ENCODE data around the gene CEP112. TPM values are rescaled to one million over a fixed set of nuclear protein-coding genes. Genes with fewer than 3 reads are reported as not detected.

The CEP112 gene
- total and polyA plus RNA-seq, 2 donors (not counting 3 experiments of a cell fraction or from before 2014, with no cell fraction given): 1.5 to 25.3 TPM

DNA sequence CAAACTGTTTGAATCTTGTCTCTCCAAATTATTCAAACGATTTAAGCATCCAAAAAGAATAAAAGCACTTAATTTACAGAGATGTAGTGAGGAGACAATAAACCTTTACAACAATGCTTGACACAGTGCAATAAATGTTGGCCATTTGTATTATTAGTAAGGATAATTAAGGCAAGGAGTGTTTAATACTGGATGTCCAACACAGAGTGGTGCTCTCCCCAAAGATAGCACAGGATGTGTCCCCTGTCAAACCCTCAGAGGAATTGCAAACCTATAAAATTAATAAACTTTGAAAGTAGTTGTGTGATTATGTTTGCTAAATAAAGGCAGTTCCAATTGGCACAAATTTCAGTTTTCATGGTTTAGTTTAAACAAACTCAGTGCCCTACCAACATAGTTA is 377.5 kb downstream of the CEP112 start:
- dilution Hi-C loops (cut with MboI; ENCODE audit: extremely low pct_ligation_motif_present, low sequenced_read_pairs): no loop called here

DNA sequence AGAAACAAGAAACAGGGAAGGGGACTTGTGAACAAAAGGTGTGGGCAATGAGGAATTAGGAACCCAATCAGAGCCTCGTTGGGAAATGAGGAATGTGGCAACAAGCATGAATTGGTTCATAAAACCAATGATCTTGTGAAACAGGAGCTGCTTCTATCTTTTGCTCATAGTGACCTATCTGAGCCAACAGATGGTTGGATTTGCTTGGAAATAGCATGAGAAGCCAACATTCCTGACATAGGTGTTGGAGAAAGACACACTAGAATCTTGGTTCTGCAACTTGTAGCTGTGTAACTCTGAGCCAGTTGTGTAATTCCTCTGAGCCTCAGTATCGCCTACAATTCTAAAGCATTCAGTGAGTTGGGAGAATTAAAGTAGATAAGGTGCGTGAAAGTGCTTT is 378.6 kb downstream of the CEP112 start:
- ChIA-PET CTCF (interaction anchor here (0.6 to 1.5 kb wide), 3 partner anchors 11 to 290 kb away, joined by 4 read pairs; no protein-coding TSS in a partner anchor), POLR2A (no interaction called here)
- H3K9me3 ChIP-seq (replicated peaks; ENCODE audit: control insufficient read depth, insufficient read depth, low read length): peaks cover 2% of the 10 kb centered on the region
- no TSS peak for BruUV-seq (replicated peaks)
- FAIRE-seq (no peak), DNase-seq (ENCODE audit: low read depth, low spot score) (no peak)
- peaks cover 5% of the 10 kb centered on the region for H3K4me1 ChIP-seq (ENCODE audit: control insufficient read depth, extremely low read depth, insufficient read depth, low read length)
- dilution Hi-C loops (cut with MboI; ENCODE audit: extremely low pct_ligation_motif_present, low sequenced_read_pairs): no loop called here
- no peak overlapping the region for H3K27ac ChIP-seq (ENCODE audit: insufficient read depth, low read depth, low read length)
- no peaks in the 10 kb centered on the region for H3K9me1 ChIP-seq (replicated peaks; ENCODE audit: control insufficient read depth, extremely low read depth, insufficient read depth, low read length)
- no peak overlapping the region for H3K4me3 ChIP-seq (replicated peaks in 1 of 3; ENCODE audit: insufficient read depth in 1 of 3, low read depth in 1 of 3, low read length in 3 of 3)
- TF ChIP-seq POLR2A (IDR thresholded peaks at IDR 0.05; ENCODE audit: low read depth, low read length): no peak
- no peak for TF ChIP-seq MYC (IDR thresholded peaks at IDR 0.05; ENCODE audit: low read depth, low read length)
- no peak for TF ChIP-seq POLR2AphosphoS5 (IDR thresholded peaks at IDR 0.05; ENCODE audit: insufficient read depth, low read depth, low read length)
- TF ChIP-seq GATA2 (IDR thresholded peaks at IDR 0.05; ENCODE audit: insufficient read depth, insufficient read length, low read depth, low read length): no peak
- TF ChIP-seq, protein P1, sequence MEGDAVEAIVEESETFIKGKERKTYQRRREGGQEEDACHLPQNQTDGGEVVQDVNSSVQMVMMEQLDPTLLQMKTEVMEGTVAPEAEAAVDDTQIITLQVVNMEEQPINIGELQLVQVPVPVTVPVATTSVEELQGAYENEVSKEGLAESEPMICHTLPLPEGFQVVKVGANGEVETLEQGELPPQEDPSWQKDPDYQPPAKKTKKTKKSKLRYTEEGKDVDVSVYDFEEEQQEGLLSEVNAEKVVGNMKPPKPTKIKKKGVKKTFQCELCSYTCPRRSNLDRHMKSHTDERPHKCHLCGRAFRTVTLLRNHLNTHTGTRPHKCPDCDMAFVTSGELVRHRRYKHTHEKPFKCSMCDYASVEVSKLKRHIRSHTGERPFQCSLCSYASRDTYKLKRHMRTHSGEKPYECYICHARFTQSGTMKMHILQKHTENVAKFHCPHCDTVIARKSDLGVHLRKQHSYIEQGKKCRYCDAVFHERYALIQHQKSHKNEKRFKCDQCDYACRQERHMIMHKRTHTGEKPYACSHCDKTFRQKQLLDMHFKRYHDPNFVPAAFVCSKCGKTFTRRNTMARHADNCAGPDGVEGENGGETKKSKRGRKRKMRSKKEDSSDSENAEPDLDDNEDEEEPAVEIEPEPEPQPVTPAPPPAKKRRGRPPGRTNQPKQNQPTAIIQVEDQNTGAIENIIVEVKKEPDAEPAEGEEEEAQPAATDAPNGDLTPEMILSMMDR (IDR thresholded peaks at IDR 0.05; ENCODE audit: extremely low read depth in 1 of 2, insufficient read depth in 1 of 2, low read depth in 1 of 2, low read length in 2 of 2): no peak
- no peak for TF ChIP-seq JUN (IDR thresholded peaks at IDR 0.05; ENCODE audit: borderline replicate concordance, insufficient read depth, insufficient read length, low read depth)
- TF ChIP-seq FOS (IDR thresholded peaks at IDR 0.05; ENCODE audit: borderline replicate concordance, insufficient read depth, low read length): no peak
- TF ChIP-seq, protein P2, sequence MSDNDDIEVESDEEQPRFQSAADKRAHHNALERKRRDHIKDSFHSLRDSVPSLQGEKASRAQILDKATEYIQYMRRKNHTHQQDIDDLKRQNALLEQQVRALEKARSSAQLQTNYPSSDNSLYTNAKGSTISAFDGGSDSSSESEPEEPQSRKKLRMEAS (IDR thresholded peaks at IDR 0.05; ENCODE audit: insufficient read depth, insufficient read length): no peak
- TF ChIP-seq EZH2 (IDR thresholded peaks at IDR 0.05; ENCODE audit: borderline replicate concordance, low read depth, low read length, severe bottlenecking): no peak
- H4K20me1 ChIP-seq (replicated peaks; ENCODE audit: control insufficient read depth, extremely low read depth, insufficient read depth, low read length): no peaks in the 10 kb centered on the region
- no peak overlapping the region for H2AFZ ChIP-seq (ENCODE audit: low read depth, low read length)
- no peaks in the 10 kb centered on the region for H3K79me2 ChIP-seq (ENCODE audit: control insufficient read depth, insufficient read depth, low read length)
- no peaks in the 10 kb centered on the region for H3K27me3 ChIP-seq (ENCODE audit: control insufficient read depth in 2 of 2, insufficient read depth in 2 of 2, low read length in 2 of 2)
- no peak overlapping the region for H3K9ac ChIP-seq (replicated peaks; ENCODE audit: extremely low read depth, insufficient read depth, low read length)
- no peak overlapping the region for H3K4me2 ChIP-seq (ENCODE audit: insufficient read depth, low read length)
- no peaks in the 10 kb centered on the region for H3K36me3 ChIP-seq (ENCODE audit: control insufficient read depth in 2 of 2, extremely low read depth in 1 of 2, insufficient read depth in 2 of 2, low read length in 2 of 2)
- intact Hi-C loops (cut with micrococcal nuclease): no loop called here

More for the DNA sequence above, 377.5 kb downstream of the CEP112 start:
- Histone ChIP-seq H3K9ac (replicated peaks; ENCODE audit: extremely low read depth, insufficient read depth, low read length) (no peak overlapping the region), H3K4me2 (ENCODE audit: insufficient read depth, low read length) (no peak overlapping the region), H3K36me3 (ENCODE audit: control insufficient read depth in 2 of 2, extremely low read depth in 1 of 2, insufficient read depth in 2 of 2, low read length in 2 of 2) (no peaks in the 10 kb centered on the region), H3K27ac (ENCODE audit: insufficient read depth, low read depth, low read length) (no peak overlapping the region), H2AFZ (ENCODE audit: low read depth, low read length) (no peak overlapping the region), H4K20me1 (replicated peaks; ENCODE audit: control insufficient read depth, extremely low read depth, insufficient read depth, low read length) (no peaks in the 10 kb centered on the region), H3K4me3 (replicated peaks in 1 of 3; ENCODE audit: insufficient read depth in 1 of 3, low read depth in 1 of 3, low read length in 3 of 3) (no peak overlapping the region), H3K27me3 (ENCODE audit: control insufficient read depth in 2 of 2, insufficient read depth in 2 of 2, low read length in 2 of 2) (no peaks in the 10 kb centered on the region), H3K79me2 (ENCODE audit: control insufficient read depth, insufficient read depth, low read length) (no peaks in the 10 kb centered on the region), H3K9me3 (replicated peaks; ENCODE audit: control insufficient read depth, insufficient read depth, low read length) (no peaks in the 10 kb centered on the region), H3K4me1 (ENCODE audit: control insufficient read depth, extremely low read depth, insufficient read depth, low read length) (peaks cover 5% of the 10 kb centered on the region), H3K9me1 (replicated peaks; ENCODE audit: control insufficient read depth, extremely low read depth, insufficient read depth, low read length) (no peaks in the 10 kb centered on the region)
- FAIRE-seq (no peak), DNase-seq (ENCODE audit: low read depth, low spot score) (no peak)
- no peak for TF ChIP-seq FOS (IDR thresholded peaks at IDR 0.05; ENCODE audit: borderline replicate concordance, insufficient read depth, low read length)
- TF ChIP-seq POLR2AphosphoS5 (IDR thresholded peaks at IDR 0.05; ENCODE audit: insufficient read depth, low read depth, low read length): no peak
- TF ChIP-seq JUN (IDR thresholded peaks at IDR 0.05; ENCODE audit: borderline replicate concordance, insufficient read depth, insufficient read length, low read depth): no peak
- BruUV-seq (replicated peaks): no TSS peak
- ChIA-PET POLR2A (no interaction called here), CTCF (interaction anchor here (0.6 to 1.5 kb wide), 2 partner anchors 17 to 35 kb away, joined by 4 read pairs; no protein-coding TSS in a partner anchor)
- intact Hi-C loops (cut with micrococcal nuclease): no loop called here

Data from endothelial cell of umbilical vein (primary cell).